ENCODE measurements around the gene SURF4.
"Not testable (repeated sequence)": the region's sequence is repeated elsewhere in the genome, so short reads cannot be mapped to it uniquely, and the experiment has no call there.

Gene SURF4

DNA sequence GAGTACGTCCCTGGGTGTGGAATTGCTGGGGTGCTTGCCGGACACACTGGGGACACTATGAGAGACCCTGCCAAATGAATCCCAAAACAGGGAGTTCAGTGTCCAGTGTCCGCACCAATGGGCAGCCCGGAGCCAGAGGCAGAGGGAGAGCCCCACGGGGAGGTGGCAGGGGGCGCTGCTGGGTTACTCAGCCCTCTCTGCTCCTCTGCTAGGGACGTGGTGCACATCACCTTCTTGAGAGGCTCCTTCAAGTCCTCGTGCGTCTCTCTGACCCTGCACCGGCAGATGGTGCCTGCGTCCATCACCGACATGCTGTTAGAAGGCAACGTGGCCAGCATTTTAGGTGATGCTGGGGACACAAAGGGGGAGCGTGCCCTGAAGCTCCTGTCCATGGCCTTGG is 21.1 kb upstream of the SURF4 start:
- peak; percentile 37 for TF ChIP-seq CTCF (IDR thresholded peaks at IDR 0.05; ENCODE audit: low read length, missing control alignments)
- H3K4me3 ChIP-seq (replicated peaks; ENCODE audit: low read depth, low read length) = no peak overlapping the region
- peak; percentile 21 for DNase-seq (ENCODE audit: low read depth)

DNA sequence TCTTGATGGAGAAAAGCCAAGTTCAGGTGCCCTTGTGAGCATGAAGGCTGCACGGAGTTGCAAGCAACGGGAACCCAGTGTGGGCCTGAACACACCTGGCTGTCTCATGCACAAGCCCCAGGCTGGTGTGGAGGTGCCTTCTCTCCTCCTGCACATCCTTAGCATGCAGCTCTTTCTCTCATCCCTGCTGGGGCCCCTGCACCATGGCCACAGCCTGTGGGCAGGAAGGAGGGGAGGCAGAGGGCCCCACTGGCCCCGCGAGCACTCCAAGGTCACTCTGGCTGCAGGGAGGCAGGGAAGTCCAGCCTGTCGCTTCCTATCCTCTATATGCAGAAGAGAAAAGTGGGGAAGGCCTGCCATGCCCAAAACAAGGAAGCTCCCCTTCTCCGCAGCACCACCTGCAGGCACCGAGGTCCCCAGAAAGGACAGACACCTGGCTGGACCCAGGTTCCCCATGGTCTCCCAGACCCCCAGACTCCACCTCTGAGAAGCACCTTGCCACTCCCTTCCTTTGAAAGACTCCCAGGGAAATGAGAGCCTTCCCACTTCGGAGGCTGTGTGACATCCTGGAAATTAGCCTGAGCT is 18.9 kb upstream of the SURF4 start:
- no peak for TF ChIP-seq CTCF (IDR thresholded peaks at IDR 0.05; ENCODE audit: low read length, missing control alignments)
- no peak overlapping the region for H3K4me3 ChIP-seq (replicated peaks; ENCODE audit: low read depth, low read length)
- DNase-seq (ENCODE audit: low read depth) = no peak

- DNase-seq (ENCODE audit: low read depth) = no peak
- H3K4me3 ChIP-seq (replicated peaks; ENCODE audit: low read depth, low read length) = no peak overlapping the region
- TF ChIP-seq CTCF (IDR thresholded peaks at IDR 0.05; ENCODE audit: low read length, missing control alignments) = no peak
Observed at GRCh38 chr9:133393399-133393798, 17.5 kb upstream of the SURF4 start.

DNA sequence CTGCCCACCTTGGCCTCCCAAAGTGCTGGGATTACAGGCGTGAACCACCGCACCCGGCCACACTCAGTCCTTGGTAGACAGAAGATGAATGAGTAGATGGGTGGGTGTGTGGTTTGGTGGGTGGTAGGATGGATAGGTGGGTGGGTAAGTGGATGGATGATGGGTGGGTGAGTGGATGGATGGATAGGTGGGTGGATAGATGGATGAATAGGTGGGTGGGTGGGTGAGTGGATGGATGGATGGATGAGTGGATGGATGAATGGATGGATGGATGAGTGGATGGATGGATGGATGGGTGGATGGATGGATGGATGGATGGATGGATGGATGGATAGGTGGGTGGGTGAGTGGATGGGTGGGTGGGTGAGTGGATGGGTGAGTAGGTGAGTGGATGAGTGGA is 16.4 kb upstream of the SURF4 start:
- not testable (repeated sequence) for H3K4me3 ChIP-seq (replicated peaks; ENCODE audit: low read depth, low read length); DNase-seq (ENCODE audit: low read depth)

GRCh38 chr9:133391449-133391848 is 15.6 kb upstream of the SURF4 start:
- not testable (repeated sequence) for DNase-seq (ENCODE audit: low read depth); H3K4me3 ChIP-seq (replicated peaks; ENCODE audit: low read depth, low read length)

- TF ChIP-seq CTCF (IDR thresholded peaks at IDR 0.05; ENCODE audit: low read length, missing control alignments) = no peak
- DNase-seq (ENCODE audit: low read depth) = no peak
- no peak overlapping the region for H3K4me3 ChIP-seq (replicated peaks; ENCODE audit: low read depth, low read length)
Observed at GRCh38 chr9:133390713-133391112, 14.9 kb upstream of the SURF4 start.

GRCh38 chr9:133389562-133389961 is 13.7 kb upstream of the SURF4 start:
- TF ChIP-seq CTCF (IDR thresholded peaks at IDR 0.05; ENCODE audit: low read length, missing control alignments) = no peak
- no peak for DNase-seq (ENCODE audit: low read depth)
- no peak overlapping the region for H3K4me3 ChIP-seq (replicated peaks; ENCODE audit: low read depth, low read length)

- H3K4me3 ChIP-seq (replicated peaks; ENCODE audit: low read depth, low read length) = no peak overlapping the region
- DNase-seq (ENCODE audit: low read depth) = no peak
- TF ChIP-seq CTCF (IDR thresholded peaks at IDR 0.05; ENCODE audit: low read length, missing control alignments) = no peak
Observed at GRCh38 chr9:133389025-133389557, 13.2 kb upstream of the SURF4 start.

Measured in fibroblast of pulmonary artery (primary cell).